Measurements from ENCODE around the gene CLK4. TPM values are rescaled to one million over a fixed set of nuclear protein-coding genes. Genes with fewer than 3 reads are reported as not detected.

The CLK4 gene
- total and polyA plus RNA-seq, 2 of the 8 experiments (the other 6 are each of a cell fraction or from before 2014, with no cell fraction given) = 8.1 to 12.6 TPM

DNA sequence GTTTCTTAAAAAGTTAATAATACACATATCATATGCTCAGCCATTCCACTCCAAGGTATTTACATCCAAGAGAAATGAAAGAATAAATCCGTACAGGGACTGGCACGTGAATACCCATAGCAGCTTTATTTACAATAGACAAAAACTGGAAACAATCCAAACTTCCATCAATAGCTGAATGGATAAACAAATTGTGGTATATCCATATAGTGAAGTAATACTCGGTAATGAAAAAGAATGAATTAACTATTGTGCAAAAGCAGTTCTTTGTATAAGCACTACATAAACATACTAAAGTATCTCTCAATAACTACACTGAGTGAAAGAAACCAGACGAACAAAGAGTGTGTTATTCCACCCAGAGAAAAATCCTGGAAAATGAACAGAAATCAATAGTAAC is 54.2 kb downstream of the CLK4 start:
- POLR2A ChIA-PET (ENCODE audit: partially characterized antibody) = no interaction called here

More for the DNA sequence above, 54.2 kb downstream of the CLK4 start:
- peaks cover 0 to 6% (median 2%) of the 10 kb centered on the region in 4 experiments; a peak in 4 of 7 replicates for H3K4me1 ChIP-seq (replicated peaks in 1 of 4; ENCODE audit: control insufficient read depth in 3 of 4, insufficient read depth in 4 of 4, low read length in 3 of 4)
- peaks cover 9% of the 10 kb centered on the region; the same call in 1 of the 2 replicates for H3K23me2 ChIP-seq (ENCODE audit: low read depth, low read length)
- no peak overlapping the region for H4K91ac ChIP-seq (replicated peaks; ENCODE audit: insufficient read length, low read length)
- no peak overlapping the region for H2BK20ac ChIP-seq (ENCODE audit: low read length)
- H2BK15ac ChIP-seq (ENCODE audit: low read length) = no peak overlapping the region
- no peak overlapping the region for H3K4me2 ChIP-seq (ENCODE audit: insufficient read depth in 1 of 2, low read depth in 2 of 2, low read length in 2 of 2)
- no peak overlapping the region for H3K56ac ChIP-seq (replicated peaks; ENCODE audit: insufficient read length, low read depth, low read length)
- H2BK5ac ChIP-seq (ENCODE audit: low read depth, low read length) = no peak overlapping the region
- no peak overlapping the region for H3K18ac ChIP-seq (ENCODE audit: extremely low read depth, low read length)
- H3K14ac ChIP-seq (ENCODE audit: insufficient read length) = no peak overlapping the region
- no peak overlapping the region for H2BK12ac ChIP-seq (ENCODE audit: low read depth, low read length)
- H3K27me3 ChIP-seq (replicated peaks in 1 of 4; ENCODE audit: control insufficient read depth in 3 of 4, extremely low read depth in 1 of 4, insufficient read depth in 3 of 4, low read length in 3 of 4) = peaks cover 0 to 15% (median 9%) of the 10 kb centered on the region in 4 experiments; a peak in 6 of 7 replicates
- H3K79me2 ChIP-seq (ENCODE audit: control insufficient read depth in 1 of 2, insufficient read depth in 2 of 2, low read length in 2 of 2) = no peaks in the 10 kb centered on the region
- H2BK120ac ChIP-seq (replicated peaks; ENCODE audit: low read depth, low read length) = no peak overlapping the region
- no peaks in the 10 kb centered on the region for H3K79me1 ChIP-seq (ENCODE audit: low read depth, low read length)
- no peaks in the 10 kb centered on the region for H3K36me3 ChIP-seq (ENCODE audit: control insufficient read depth in 2 of 4, insufficient read depth in 4 of 4, low read length in 3 of 4)
- H3K9me3 ChIP-seq (ENCODE audit: insufficient read depth in 2 of 2, low read depth in 1 of 2, low read length in 1 of 2) = peaks cover 4 to 5% of the 10 kb centered on the region in 2 experiments; a peak in 2 of 4 replicates
- DNase-seq (ENCODE audit: low read depth in 1 of 2, low spot score in 2 of 2) = no peak
- no peak overlapping the region for H3K27ac ChIP-seq (ENCODE audit: low read depth, low read length)
- no peak overlapping the region for H4K8ac ChIP-seq (ENCODE audit: extremely low read depth, insufficient read depth, low read length)
- no peak overlapping the region for H3K4ac ChIP-seq (replicated peaks; ENCODE audit: insufficient read length, low read depth, low read length)
- H4K5ac ChIP-seq (ENCODE audit: insufficient read length, low read depth, low read length) = no peak overlapping the region
- no peak for TF ChIP-seq TAF1 (IDR thresholded peaks at IDR 0.05; ENCODE audit: low read depth, low read length)
- TF ChIP-seq, protein P1, sequence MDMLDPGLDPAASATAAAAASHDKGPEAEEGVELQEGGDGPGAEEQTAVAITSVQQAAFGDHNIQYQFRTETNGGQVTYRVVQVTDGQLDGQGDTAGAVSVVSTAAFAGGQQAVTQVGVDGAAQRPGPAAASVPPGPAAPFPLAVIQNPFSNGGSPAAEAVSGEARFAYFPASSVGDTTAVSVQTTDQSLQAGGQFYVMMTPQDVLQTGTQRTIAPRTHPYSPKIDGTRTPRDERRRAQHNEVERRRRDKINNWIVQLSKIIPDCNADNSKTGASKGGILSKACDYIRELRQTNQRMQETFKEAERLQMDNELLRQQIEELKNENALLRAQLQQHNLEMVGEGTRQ (IDR thresholded peaks at IDR 0.05; ENCODE audit: low read length) = no peak
- no peak for TF ChIP-seq RXRA (IDR thresholded peaks at IDR 0.05; ENCODE audit: insufficient read depth, low read depth, low read length)
- TF ChIP-seq CHD2 (IDR thresholded peaks at IDR 0.05; ENCODE audit: low read length) = no peak
- H4K20me1 ChIP-seq (replicated peaks in 1 of 2; ENCODE audit: control insufficient read depth in 1 of 2, insufficient read depth in 2 of 2, low read length in 2 of 2) = no peaks in the 10 kb centered on the region
- H3K4me3 ChIP-seq (ENCODE audit: extremely low read depth in 1 of 4, insufficient read depth in 2 of 4, low read depth in 3 of 4, low read length in 4 of 4) = no peak overlapping the region
- no peak for FAIRE-seq
- H2AFZ ChIP-seq (ENCODE audit: low read length) = no peak overlapping the region
- H2AK5ac ChIP-seq (ENCODE audit: low read depth, low read length) = no peak overlapping the region
- no peak overlapping the region for H3K23ac ChIP-seq (ENCODE audit: insufficient read length)
- CTCF ChIA-PET (ENCODE audit: partially characterized antibody) = no interaction called here
- 76% methylated on average over 4 of the region's 4 CpGs; no CpG with 5 or more reads in 1 of the 2 experiments for WGBS, 2 experiments (ENCODE audit: extremely low coverage in 1 of 2, insufficient coverage in 1 of 2, insufficient read length in 1 of 2, insufficient replicate concordance in 2 of 2, low coverage in 1 of 2, low lambda C conversion rate in 2 of 2, missing lambda C conversion rate in 1 of 2)
- no peak overlapping the region for H3K9ac ChIP-seq (replicated peaks in 1 of 4; ENCODE audit: extremely low read depth in 1 of 4, low read depth in 3 of 4, low read length in 3 of 4)

All from H1 (cell line).